Measurements from ENCODE around the gene GTSE1.

- no peak for TF ChIP-seq POLR2A (IDR thresholded peaks at IDR 0.05)
- no peak for TF ChIP-seq CTCF (IDR thresholded peaks at IDR 0.05 in 8 of 11, conservative IDR thresholded peaks at IDR 0.05 in 3 of 11)
These were observed 34.8 kb downstream of the GTSE1 start for GRCh38 chr22:46331496-46331895.
